GM18519 (cell line): ENCODE data around the gene PWWP2B.

ENCODE experiments used
- ATAC-seq: cut with Tn5 transposase; IDR thresholded peaks from one replicate; pipeline ENCODE4 v1.9.1; 2021; ENCODE audit warnings: mild to moderate bottlenecking, moderate library complexity; ENCODE audit not compliant: unreplicated experiment, low FRiP score

The PWWP2B gene

DNA sequence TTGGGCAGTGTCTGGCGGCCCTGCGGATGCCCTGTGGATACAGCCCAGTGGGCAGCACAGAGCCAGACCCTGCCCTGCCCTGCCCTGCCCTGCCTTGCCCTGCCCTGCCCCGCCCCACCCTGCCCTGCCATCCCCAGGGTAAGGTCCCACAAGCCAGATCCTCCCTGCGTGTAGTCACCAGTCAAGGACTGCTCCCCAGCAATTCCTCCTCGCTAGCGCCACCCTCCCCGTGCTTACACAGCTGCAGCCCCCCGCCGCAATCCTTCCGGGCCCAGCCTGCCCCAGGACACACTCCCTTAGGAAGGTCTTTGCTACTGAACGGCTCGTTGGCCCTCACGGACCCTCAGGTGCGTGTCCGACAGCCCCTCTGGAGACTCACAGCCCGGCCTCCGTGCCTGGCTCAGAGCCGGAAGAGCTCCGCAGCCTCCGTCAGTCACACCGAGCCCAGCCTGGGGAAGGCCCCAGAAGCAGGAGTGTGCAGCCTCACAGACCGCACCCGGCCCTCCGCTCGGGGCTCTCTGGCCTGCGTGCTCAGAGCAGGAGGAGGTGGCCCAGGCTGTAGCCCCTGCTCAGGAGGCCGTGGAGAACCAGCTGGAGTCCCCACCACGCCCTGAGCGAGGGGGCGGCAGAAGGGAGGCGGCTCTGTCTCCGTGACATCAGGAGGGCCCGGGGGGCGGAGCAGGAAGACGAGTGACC lies 68.3 kb downstream of the PWWP2B start:
- ATAC-seq, result no peak

DNA sequence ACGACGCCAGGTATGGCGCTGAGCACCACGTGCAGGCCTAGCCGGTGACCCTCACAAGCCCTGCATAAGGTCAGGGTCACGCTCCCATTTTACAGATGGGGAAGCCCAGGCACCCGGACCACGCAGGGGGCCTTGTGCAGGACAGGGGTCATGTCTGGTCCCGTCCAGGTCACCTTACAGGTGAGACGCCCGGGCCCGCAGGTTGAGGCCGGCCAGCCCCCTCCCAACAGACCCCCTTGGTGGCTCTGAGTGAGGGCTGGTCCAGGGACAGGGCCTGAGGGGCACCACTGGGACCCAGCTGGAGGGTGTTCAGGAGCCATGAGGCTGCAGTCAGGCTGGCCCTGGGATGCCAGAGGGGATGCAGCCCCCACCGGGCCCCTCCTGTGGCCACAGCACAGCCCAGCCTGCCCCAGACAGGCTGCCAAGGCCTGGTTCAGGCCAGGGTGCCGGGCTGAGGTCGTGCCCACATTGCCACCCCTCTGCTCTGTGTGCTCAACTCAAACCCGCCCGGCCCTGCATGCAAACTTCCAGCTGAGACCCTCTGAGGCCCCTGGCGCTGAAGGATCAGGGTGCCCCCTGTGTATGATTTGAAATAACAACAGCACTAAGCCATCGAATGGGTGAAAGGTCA lies 69.0 kb downstream of the PWWP2B start:
- ATAC-seq, result no peak

DNA sequence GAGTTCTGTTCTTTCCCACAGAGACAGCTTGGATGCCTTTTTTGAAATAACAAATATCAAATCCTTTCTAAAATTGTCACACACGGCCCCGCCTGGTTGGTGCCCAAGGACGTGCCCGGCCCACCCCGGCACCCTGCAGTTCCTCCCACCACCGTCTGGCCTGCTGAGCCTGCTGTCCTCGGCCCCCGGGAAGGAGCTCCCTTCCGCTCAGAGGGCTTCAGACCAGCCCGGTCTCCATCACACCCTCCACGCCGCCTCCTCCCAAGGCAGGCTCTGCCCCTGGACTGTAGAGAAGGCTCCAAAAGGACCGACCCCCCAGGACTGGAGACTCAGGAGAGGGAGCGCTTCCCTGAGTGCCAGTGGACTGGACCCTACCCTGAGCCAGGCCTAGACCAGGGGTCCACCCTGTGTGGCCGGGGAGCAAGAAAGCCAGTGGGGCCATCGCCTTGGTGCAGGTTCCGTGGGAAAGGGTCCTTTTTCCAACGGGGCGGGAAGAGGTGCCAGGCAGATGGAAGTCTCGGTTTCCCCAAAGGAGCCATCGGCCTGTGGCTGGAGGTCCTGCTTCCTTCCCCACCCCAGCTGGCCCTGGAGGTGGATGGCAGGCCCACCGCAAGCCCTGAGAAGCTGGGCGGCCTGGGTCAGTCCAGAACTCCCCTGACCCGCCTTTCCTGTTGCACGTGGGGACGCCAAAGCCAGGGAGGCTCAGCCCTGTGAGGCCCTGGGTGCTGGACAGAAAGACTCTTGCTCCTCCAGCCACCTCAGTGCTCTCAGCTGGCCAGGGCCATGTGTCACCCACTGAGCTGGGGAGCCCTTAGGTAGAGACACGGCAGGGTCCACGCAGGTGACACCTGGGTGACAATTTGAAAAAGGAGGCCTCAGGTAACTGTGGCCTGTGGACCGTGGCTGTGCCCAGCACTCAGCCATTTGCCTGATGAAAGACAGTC lies 69.8 kb downstream of the PWWP2B start:
- ATAC-seq, result no peak
